Mammary epithelial cell (primary cell): ENCODE measurements around the gene PDLIM1.

Experiments used
- EZH2 ChIP-seq: IDR thresholded peaks from 2 replicates; pipeline ENCODE4 v1.6.1; 2012; ENCODE audit warnings: low read length, inconsistent platforms, borderline replicate concordance
- TF ChIP-seq, protein P1 (sequence below), 2 donors: IDR thresholded peaks in 1 of 2; conservative IDR thresholded peaks in 1 of 2; 2 replicates each; pipeline ENCODE4 v1.5.1; 2011 to 2012; ENCODE audit warnings: inconsistent platforms in 2 of 2, low read length in 2 of 2, mild to moderate bottlenecking in 2 of 2, control low read depth in 1 of 2, low read depth in 1 of 2; ENCODE audit not compliant: insufficient read depth in 1 of 2; ENCODE audit errors: extremely low read depth in 1 of 2

- TF ChIP-seq, protein P1, sequence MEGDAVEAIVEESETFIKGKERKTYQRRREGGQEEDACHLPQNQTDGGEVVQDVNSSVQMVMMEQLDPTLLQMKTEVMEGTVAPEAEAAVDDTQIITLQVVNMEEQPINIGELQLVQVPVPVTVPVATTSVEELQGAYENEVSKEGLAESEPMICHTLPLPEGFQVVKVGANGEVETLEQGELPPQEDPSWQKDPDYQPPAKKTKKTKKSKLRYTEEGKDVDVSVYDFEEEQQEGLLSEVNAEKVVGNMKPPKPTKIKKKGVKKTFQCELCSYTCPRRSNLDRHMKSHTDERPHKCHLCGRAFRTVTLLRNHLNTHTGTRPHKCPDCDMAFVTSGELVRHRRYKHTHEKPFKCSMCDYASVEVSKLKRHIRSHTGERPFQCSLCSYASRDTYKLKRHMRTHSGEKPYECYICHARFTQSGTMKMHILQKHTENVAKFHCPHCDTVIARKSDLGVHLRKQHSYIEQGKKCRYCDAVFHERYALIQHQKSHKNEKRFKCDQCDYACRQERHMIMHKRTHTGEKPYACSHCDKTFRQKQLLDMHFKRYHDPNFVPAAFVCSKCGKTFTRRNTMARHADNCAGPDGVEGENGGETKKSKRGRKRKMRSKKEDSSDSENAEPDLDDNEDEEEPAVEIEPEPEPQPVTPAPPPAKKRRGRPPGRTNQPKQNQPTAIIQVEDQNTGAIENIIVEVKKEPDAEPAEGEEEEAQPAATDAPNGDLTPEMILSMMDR (conservative IDR thresholded peaks at IDR 0.05 in 1 of 2, IDR thresholded peaks at IDR 0.05 in 1 of 2; ENCODE audit: extremely low read depth in 1 of 2, insufficient read depth in 1 of 2, low read depth in 1 of 2, low read length in 2 of 2) = no peak
- TF ChIP-seq EZH2 = no peak
These were observed 13.2 kb downstream of the PDLIM1 start for GRCh38 chr10:95277614-95278013.
